GM18870 (cell line): ENCODE results near the gene ADGRA1.
"Not testable (repeated sequence)": the region's sequence is repeated elsewhere in the genome, so short reads cannot be mapped to it uniquely, and the experiment has no call there.

ENCODE experiments used
- ATAC-seq: cut with Tn5 transposase; IDR thresholded peaks from one replicate; pipeline ENCODE4 v1.9.1; 2021; ENCODE audit warnings: moderate library complexity; ENCODE audit not compliant: unreplicated experiment

ADGRA1 gene

DNA sequence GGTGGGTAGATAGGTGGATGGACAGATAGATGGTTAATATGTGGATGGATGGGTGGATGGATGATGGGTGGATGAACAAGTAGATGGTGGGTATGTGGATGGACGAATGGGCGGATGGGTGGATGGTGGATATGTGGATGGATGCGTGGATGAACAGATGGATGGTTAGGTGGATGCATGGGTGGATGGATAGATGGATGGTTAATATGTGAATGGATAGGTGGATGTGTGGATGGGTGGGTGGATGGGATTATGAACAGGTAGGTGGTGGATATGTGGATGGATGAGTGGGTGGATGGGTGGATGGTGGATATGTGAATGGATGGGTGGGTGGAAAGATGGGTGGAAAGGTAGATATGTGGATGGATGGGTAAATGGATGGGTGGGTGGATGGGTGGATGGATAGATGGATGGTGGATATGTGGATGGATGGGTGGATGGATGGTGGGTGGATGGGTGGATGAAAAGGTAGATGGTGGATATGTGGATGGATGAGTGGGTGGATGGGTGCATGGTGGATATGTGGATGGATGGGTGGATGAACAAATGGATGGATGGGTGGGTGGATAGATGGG lies 87.1 kb downstream of the ADGRA1 start:
- no peak for ATAC-seq

DNA sequence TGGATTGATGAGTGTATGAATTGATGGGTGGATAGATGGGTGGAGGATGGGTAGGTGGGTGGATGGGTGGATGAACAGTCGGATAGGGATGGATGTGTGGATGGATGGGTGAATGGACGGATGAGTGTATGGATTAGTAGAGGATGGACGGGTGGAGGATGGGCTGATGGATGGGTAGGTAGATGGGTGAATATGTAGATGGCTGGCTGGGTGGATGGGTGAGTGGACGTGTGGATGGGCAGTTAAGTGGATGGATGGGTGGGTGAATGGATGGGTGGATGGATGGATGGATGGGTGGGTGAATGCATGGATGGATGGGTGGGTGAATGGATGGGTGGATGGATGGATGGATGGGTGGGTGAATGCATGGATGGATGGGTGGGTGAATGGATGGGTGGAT lies 87.9 kb downstream of the ADGRA1 start:
- ATAC-seq, result not testable (repeated sequence)

DNA sequence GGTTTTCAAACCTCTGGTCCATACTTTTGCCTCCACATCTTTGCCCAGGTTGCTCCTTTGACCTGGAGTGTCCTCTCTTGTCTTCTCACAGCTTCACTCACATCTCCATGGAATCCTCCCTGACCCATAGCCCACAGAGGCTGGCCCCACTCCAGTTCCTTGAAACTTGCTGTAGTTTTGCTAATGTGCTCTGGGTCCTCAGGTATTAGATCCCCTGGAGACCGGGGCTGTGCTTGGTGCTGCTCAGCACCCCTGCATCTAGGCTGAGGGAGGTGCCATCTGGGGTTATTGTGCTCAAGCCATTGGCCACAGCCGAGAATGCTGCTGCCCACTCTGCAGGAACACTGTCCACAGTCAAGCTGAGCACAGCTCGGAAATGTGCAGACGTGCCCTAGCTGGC lies 88.8 kb downstream of the ADGRA1 start:
- ATAC-seq, result no peak

DNA sequence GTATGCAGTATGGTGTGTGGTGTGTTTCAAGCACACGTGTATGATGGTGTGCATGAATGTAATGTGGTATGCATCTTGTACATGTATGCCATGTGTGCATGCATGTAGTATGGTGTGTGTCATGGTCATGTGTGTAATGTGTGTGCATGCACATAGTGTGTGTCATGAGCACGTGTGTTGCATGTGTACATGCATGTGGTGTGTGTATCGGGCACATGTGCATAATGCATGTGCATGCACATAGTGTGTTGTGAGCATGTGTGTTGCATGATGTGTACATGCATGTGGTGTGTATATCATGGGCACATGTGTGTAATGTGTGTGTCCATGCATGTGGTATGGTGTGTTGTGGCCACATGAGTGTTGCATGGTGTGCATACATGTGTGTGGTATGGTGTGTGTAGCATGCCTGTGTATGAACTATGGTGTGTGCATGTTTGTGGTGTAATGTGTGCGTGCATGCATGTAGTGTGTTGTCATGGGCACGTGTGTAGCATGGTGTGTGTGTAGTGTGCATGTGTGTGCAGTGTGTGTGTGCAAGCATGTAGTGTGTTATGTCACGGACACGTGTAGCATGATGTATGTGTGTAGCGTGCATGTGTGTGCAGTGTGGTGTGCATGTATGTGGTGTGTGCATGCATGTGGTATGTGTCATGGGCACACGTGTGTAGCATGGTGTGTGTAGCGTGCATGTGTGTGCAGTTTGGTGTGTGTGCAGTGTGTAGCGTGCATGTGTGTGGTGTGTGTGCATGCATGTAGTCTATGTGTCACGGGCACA lies 89.8 kb downstream of the ADGRA1 start:
- no peak for ATAC-seq

DNA sequence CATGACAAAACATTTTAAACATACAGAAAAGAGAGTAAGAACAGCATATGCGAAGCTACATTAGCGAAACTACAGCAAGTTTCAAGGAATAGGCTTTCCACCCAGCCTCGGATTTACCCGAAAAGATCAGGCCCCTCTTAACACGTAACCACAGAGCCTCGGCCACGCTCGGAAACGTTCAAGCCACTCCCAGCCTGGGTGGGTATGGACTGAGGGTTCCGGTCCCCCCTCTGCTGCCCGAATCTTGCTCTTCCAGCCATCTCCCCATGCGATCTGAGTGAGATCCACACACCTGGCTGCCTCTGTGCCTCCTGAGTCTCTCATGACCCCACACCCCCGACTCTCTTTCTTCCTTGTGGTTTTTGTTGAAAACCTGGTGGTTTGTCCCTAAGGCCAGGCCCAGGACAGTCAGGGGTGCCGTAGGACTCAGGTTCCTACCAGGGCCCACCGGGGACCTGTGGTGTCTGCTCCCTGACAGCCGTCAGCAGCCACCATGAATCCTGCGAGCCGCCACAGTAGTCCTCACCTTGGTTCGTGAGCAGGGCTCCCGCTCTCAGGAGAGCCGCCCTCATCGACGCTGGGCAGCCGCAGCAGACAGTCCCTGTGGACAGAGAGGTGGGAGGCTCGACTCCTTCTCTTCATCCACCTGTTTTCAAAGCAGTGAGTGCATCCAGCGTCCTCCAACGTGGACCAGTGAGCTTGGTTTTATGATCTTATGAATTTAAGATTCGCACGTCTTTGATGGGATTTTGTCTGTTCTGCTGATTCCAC lies 90.8 kb downstream of the ADGRA1 start:
- ATAC-seq, result no peak

DNA sequence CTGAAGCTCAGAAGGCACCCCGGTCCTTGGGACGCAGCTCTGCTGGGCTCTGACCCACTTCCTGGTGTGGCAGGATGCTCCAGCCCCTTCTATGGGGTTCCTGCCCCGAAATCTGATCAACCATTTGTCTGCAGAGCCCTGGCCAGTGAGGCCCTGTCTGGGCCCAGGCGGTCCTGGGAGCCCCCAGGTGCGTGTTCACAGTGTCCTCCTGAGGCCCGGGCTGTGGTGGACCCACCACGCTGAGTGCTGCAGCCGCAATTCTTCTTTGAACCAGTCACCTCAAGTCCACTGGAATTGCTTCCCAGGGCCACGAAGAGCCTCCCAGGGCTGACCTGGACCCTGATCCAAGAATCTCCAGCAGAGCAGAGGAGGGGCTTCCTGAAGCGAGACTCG lies 91.4 kb downstream of the ADGRA1 start:
- ATAC-seq, result no peak

DNA sequence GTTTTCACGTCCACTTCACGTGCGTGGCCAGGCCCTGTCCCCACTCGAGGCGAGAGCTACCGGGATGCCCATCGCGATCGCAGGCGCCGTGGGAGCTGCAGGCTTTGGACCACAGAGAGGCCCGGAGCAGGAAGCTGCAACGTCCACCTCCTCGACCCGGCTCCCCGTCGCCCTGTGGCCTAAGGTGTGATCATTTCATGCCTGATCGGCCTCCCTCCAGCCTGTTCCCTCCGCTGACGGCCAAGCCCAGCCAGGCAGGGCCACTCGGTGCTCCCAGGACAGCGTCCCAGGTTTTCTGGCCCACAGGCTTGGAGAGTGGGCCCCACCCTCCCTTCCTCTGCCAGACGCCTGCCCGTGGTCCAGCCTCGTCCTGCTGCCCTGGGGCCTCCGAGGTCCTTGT lies 91.9 kb downstream of the ADGRA1 start:
- no peak for ATAC-seq

DNA sequence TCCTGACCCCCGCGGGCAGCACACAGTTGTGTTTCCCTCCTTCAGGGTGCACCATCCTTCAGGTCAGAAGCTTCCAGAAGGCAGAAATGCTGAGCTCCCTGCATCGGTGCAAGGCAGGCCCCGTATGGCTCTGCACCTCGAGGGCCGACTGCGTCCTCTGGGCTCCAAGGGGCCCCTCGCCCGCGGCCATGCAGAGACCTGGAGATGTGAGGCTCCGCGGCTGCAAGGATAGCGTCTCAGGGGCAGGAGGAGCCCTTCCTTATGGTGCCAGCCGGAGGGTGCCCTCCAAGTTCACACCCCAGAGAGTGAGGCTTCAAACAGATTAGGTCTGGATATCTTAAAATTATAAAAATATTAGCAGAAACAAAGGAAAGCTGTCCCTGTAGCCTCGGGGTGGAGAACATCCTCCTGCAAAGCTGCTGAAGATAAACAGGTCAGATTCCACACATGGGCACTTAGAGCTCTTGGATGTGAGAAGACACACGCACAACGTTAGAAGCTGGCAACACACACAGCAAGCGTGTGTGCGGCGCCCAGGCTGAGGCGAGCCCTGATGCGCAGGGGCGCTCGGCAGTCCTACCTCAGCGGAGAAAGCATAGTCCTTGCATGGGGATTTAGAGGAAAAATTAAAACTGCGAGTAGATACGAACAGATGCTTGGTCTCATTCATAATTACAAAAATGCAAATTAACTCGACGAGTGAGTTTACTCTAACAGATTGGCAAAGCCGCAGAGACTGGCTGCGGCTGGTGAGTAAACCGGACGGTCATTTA lies 92.7 kb downstream of the ADGRA1 start:
- ATAC-seq, result no peak

DNA sequence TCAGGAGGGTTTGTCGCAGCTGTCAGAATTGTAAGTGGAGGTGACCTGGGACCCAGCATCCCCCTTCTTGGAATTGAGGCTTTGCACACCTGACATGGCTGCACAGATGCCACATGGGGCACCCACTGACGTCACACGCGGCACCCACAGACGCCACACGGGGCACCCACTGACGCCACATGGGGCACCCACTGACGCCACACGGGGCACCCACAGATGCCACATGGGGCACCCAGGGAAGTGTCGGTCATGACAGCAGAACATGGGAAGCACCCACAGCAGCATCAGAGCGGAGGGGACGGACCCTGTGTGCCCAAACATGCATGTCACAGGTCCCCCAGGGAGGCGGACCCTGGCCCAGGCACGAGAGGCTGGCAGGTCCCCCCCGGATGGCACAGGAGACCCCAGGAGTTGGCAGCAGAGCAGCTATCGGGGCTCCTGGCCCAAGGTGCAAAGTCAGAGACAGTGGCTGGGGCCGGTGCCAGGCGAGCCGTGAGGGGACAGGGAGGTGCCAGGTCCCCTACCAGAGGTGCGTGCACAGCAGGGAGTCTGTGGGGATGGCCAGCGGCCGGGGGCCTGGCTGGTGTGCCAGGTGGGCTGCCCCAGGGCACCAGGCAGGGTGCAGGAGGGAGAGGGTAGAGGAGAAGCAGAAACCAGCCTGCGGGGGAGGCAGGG lies 93.4 kb downstream of the ADGRA1 start:
- ATAC-seq, result no peak
